Adrenal gland (tissue), 5 donors: Measurements from ENCODE around the gene RIN1.

Source experiments
- POLR2A ChIP-seq, 2 donors: fragments of 450-650 bp; IDR thresholded peaks; one replicate each; pipeline ENCODE4 v1.6.1; 2017; ENCODE audit warnings: antibody characterized with exemption in 2 of 2, mild to moderate bottlenecking in 2 of 2, moderate library complexity in 1 of 2
- TF ChIP-seq, protein P1 (sequence below), 6 experiments: fragments of 450-650 bp in 4 of 6; fragments of 200-600 bp in 2 of 6; sonication (generic) in 1 of 6; IDR thresholded peaks; 1 replicate in 5 of 6; 2 replicates in 1 of 6; pipeline versions ENCODE4 v1.5.1 to v1.8.0; 2016 to 2021; ENCODE audit warnings: antibody characterized with exemption in 6 of 6, mild to moderate bottlenecking in 2 of 6, moderate library complexity in 1 of 6
- donor health status: DM: no; HTN: no; CAD: no.

GRCh38 chr11:66317322-66317722 is 18.9 kb downstream of the RIN1 start:
- TF ChIP-seq, protein P1, sequence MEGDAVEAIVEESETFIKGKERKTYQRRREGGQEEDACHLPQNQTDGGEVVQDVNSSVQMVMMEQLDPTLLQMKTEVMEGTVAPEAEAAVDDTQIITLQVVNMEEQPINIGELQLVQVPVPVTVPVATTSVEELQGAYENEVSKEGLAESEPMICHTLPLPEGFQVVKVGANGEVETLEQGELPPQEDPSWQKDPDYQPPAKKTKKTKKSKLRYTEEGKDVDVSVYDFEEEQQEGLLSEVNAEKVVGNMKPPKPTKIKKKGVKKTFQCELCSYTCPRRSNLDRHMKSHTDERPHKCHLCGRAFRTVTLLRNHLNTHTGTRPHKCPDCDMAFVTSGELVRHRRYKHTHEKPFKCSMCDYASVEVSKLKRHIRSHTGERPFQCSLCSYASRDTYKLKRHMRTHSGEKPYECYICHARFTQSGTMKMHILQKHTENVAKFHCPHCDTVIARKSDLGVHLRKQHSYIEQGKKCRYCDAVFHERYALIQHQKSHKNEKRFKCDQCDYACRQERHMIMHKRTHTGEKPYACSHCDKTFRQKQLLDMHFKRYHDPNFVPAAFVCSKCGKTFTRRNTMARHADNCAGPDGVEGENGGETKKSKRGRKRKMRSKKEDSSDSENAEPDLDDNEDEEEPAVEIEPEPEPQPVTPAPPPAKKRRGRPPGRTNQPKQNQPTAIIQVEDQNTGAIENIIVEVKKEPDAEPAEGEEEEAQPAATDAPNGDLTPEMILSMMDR (IDR thresholded peaks at IDR 0.05): no peak
- no peak for TF ChIP-seq POLR2A (IDR thresholded peaks at IDR 0.05)
